GM10266 (cell line): ENCODE data around the gene DUSP12.

Experiments
- DNase-seq: peaks from one replicate; pipeline ENCODE4 v3.0.0; 2012; ENCODE audit errors: extremely low spot score
- TF ChIP-seq, protein P1 (sequence below): IDR thresholded peaks from 2 replicates; pipeline ENCODE4 v1.5.1; 2012; ENCODE audit warnings: mild to moderate bottlenecking, low read depth; ENCODE audit not compliant: control insufficient read depth, insufficient read depth; ENCODE audit errors: missing control alignments

DUSP12 gene

DNA sequence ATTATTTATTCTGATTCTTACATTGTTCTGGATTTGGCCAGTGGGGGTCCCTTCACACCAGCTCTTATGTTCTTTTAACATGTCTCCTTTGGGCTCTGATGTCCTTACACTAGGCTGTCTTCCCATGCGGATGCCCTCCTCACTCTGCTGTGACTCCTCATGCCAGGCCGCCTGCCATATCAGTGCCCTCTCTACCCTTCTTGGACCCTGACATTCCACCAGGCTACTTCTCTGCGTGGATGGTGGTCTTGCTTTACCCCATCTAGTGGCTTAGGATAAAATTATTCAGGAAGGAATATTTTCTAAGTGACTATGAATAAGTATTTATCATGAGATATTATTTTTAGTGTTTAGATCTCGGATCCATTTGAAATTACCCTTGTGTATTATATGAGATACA lies 37.8 kb downstream of the DUSP12 start:
- TF ChIP-seq, protein P1, sequence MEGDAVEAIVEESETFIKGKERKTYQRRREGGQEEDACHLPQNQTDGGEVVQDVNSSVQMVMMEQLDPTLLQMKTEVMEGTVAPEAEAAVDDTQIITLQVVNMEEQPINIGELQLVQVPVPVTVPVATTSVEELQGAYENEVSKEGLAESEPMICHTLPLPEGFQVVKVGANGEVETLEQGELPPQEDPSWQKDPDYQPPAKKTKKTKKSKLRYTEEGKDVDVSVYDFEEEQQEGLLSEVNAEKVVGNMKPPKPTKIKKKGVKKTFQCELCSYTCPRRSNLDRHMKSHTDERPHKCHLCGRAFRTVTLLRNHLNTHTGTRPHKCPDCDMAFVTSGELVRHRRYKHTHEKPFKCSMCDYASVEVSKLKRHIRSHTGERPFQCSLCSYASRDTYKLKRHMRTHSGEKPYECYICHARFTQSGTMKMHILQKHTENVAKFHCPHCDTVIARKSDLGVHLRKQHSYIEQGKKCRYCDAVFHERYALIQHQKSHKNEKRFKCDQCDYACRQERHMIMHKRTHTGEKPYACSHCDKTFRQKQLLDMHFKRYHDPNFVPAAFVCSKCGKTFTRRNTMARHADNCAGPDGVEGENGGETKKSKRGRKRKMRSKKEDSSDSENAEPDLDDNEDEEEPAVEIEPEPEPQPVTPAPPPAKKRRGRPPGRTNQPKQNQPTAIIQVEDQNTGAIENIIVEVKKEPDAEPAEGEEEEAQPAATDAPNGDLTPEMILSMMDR: no peak
- no peak for DNase-seq

DNA sequence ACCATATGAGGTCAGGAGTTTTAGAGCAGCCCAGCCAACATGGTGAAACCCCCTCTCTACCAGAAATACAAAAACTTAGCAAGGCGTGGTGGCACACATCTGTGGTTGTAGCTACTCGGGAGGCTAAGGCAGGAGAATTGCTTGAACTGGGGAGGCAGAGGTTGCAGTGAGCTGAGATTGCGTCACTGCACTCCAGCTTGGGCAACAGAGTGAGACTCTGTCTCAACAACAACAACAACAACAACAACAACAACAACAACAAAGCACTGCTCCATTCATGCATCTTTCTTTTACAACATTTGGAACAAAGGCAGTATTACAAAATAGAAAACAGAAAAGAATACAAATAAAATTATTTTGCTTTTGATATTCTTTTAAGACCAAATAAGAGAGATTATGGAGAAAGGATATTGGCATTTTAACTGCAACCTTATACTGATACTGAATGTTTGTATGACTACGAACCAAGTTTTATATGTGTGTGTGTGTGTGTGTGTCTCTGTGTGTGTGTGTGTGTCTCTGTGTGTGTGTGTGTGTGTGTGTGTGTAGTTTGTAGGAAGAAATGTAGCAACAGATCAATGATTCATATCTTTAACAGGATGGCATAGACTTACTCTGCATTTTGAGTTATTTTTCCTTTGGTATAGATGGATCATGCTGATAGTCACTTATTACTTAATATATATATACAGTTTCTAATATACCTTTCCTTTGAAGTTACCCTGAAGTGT lies 41.2 kb downstream of the DUSP12 start:
- TF ChIP-seq, protein P1: no peak
- DNase-seq: no peak

DNA sequence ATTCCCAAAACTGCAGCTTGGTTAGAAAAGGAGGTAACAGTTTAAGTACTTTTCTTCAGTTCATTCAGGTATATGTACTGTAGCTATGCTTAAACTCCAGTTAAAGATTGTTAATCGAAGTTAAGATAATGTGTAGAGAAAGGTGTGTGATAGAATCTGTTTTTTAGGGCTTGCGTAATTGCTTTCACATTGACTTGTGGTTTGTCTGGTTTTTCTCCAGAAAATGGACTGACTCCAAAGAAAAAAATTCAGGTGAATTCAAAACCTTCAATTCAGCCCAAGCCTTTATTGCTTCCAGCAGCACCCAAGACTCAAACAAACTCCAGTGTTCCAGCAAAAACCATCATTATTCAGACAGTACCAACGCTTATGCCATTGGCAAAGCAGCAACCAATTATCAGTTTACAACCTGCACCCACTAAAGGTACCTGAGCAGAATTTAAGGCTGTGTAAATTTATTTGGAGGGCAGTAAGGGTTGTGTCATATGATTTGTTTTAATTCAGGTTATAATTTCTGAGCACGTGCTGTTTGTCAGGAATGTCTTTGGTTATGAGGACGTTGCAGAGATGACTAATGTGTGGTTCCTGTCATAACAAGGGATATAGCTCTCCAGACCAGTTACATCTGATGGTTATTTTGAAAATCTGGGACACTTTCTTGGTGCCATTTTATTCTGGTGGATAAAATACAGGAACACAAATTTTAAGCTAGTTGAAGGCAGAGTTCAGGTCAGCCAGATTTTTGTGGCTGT lies 42.5 kb downstream of the DUSP12 start:
- TF ChIP-seq, protein P1: no peak
- no peak for DNase-seq

DNA sequence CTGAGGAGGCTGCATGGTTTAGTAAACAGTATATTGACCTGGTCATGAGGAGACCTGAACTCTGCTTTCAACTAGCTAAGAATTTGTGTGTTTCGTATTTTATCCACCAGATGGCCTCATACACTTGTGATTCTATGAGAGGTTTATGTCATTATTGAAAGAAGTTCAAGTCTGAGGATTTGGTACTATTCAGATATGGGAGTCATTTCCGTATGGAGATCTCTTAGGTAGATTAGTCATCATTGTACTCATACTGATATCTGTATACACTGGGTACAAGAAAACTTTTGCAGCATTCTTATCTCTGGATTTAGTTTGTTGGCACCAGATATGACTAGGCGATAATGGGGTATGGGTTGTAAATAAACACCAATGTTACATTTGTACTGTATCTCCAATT lies 43.2 kb downstream of the DUSP12 start:
- TF ChIP-seq, protein P1: peak; percentile 55
- DNase-seq: peak; percentile 40

DNA sequence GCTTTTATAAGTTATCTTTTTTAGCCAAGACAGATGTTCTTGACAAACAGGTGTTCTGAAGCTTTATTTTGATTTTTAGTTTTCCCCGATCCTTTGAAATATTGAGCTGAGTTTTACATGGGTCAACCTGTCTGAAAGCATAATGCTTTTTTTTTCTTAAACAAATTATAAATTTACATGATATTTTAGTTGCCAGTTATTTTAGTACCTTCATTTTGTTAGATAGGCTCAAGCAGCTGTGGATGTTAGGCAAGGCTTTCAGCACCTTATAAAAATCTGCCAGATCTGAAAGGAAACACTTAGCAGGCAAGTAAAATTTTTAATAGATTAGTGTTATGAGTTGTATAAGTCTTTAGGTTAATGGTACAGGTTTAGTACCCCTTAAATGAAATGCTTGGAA lies 50.2 kb downstream of the DUSP12 start:
- TF ChIP-seq, protein P1: no peak
- DNase-seq: no peak

DNA sequence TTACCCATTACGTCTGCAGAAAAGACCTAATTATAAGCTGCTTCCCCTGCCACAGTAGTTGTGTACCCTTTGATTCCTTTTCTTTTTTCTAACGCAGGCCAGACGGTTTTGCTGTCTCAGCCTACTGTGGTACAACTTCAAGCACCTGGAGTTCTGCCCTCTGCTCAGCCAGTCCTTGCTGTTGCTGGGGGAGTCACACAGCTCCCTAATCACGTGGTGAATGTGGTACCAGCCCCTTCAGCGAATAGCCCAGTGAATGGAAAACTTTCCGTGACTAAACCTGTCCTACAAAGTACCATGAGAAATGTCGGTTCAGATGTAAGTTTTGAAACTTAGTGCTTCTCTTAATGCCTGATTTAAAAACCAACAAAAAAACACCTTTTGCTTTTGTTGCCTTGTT lies 52.4 kb downstream of the DUSP12 start:
- DNase-seq: no peak
- TF ChIP-seq, protein P1: no peak

DNA sequence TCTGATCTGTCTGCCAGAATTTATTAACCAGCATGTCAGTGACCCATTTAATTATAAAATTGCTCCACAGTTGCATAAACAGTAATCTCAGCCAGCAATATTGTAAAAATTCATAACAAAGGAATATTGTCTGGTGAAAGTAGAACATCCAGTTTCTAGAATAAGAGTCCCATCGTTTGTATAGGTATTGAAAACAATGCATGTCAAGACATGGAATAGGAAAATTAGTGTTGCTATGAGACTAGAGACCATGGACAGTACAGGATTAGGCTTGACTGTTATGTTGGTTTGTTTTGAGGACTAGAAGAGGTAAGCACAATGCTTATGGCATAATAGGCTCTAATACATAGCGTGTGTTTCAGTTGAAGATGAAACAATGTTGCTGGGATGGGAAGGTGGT lies 53.6 kb downstream of the DUSP12 start:
- DNase-seq: no peak
- TF ChIP-seq, protein P1: no peak
